BLaER1 treated with 17β-estradiol and CSF1 and Interleukin-3, amounts not matched to agents 10 nM and 100 nM (cell line): ENCODE data around the gene PARD3.

Experiments used
- H3K27ac ChIP-seq, 11 experiments: shearing (Covaris generic); formaldehyde crosslinking; 2 replicates each; pipeline ENCODE4 v1.8.1; 2022
- H3K27me3 ChIP-seq, 11 experiments: shearing (Covaris generic); formaldehyde crosslinking; 2 replicates each; pipeline ENCODE4 v1.8.1; 2022
- H3K36me3 ChIP-seq, 11 experiments: shearing (Covaris generic); formaldehyde crosslinking; 2 replicates each; pipeline ENCODE4 v1.8.1; 2022
- H3K4me1 ChIP-seq, 10 experiments: shearing (Covaris generic); formaldehyde crosslinking; 2 replicates each; pipeline ENCODE4 v1.8.1; 2022
- H3K4me2 ChIP-seq, 11 experiments: shearing (Covaris generic); formaldehyde crosslinking; 2 replicates each; pipeline ENCODE4 v1.8.1; 2022
- H3K4me3 ChIP-seq, 10 experiments: shearing (Covaris generic); formaldehyde crosslinking; 2 replicates each; pipeline ENCODE4 v1.8.1; 2022
- H3K9ac ChIP-seq, 11 experiments: shearing (Covaris generic); formaldehyde crosslinking; 2 replicates each; pipeline ENCODE4 v1.8.1; 2022
- H3K9me3 ChIP-seq, 11 experiments: shearing (Covaris generic); formaldehyde crosslinking; replicated peaks in 1 of 11; 2 replicates each; pipeline ENCODE4 v1.8.1; 2022
- H4K20me1 ChIP-seq, 11 experiments: shearing (Covaris generic); formaldehyde crosslinking; 2 replicates each; pipeline ENCODE4 v1.8.1; 2022
- Cebpa-rat ChIP-seq, 11 experiments: shearing (Covaris generic); IDR thresholded peaks; 2 replicates each; pipeline ENCODE4 v1.8.1; 2022

PARD3 gene

GRCh38 chr10:34721208-34721840, 93.8 kb downstream of the PARD3 start:
- Histone ChIP-seq H3K27ac (peak overlapping the region in 4 of 11 experiments; percentile 3 to 37 (median 22); a peak in 5 of 22 replicates), H3K9me3 (no peaks in the 10 kb centered on the region), H3K4me2 (peak overlapping the region; percentile 44 to 97 (median 77)), H3K36me3 (no peaks in the 10 kb centered on the region), H4K20me1 (peaks cover 84 to 100% (median 98%) of the 10 kb centered on the region in 11 experiments; a peak in 21 of 22 replicates), H3K27me3 (peaks cover 0 to 100% (median 5%) of the 10 kb centered on the region in 11 experiments; a peak in 11 of 22 replicates), H3K4me1 (peaks cover 26 to 99% (median 70%) of the 10 kb centered on the region in 10 experiments), H3K4me3 (peak overlapping the region in 2 of 10 experiments; percentile 35 to 40; a peak in 2 of 20 replicates), H3K9ac (peak overlapping the region in 2 of 11 experiments; percentile 5 to 54; a peak in 3 of 22 replicates)
- TF ChIP-seq Cebpa-rat (IDR thresholded peaks at IDR 0.05): no peak

- no peak overlapping the region for H3K4me3 ChIP-seq
- no peaks in the 10 kb centered on the region for H3K9me3 ChIP-seq
- H3K27ac ChIP-seq: no peak overlapping the region
- H3K4me2 ChIP-seq: peak overlapping the region in 7 of 11 experiments; percentile 9 to 97 (median 77); a peak in 9 of 22 replicates
- H3K27me3 ChIP-seq: peaks cover 0 to 100% (median 5%) of the 10 kb centered on the region in 11 experiments; a peak in 11 of 22 replicates
- peaks cover 26 to 86% (median 66%) of the 10 kb centered on the region in 10 experiments for H3K4me1 ChIP-seq
- no peak overlapping the region for H3K9ac ChIP-seq
- H4K20me1 ChIP-seq: peaks cover 93 to 100% (median 98%) of the 10 kb centered on the region in 11 experiments; a peak in 21 of 22 replicates
- no peaks in the 10 kb centered on the region for H3K36me3 ChIP-seq
- no peak for TF ChIP-seq Cebpa-rat (IDR thresholded peaks at IDR 0.05)
These were observed 95.3 kb downstream of the PARD3 start for GRCh38 chr10:34719746-34720145.

GRCh38 chr10:34719328-34719727, 95.8 kb downstream of the PARD3 start:
- Histone ChIP-seq H3K9ac (no peak overlapping the region), H3K27ac (no peak overlapping the region), H3K27me3 (peaks cover 0 to 100% (median 5%) of the 10 kb centered on the region in 11 experiments; a peak in 11 of 22 replicates), H4K20me1 (peaks cover 94 to 100% (median 98%) of the 10 kb centered on the region in 11 experiments; a peak in 21 of 22 replicates), H3K4me3 (no peak overlapping the region), H3K9me3 (no peaks in the 10 kb centered on the region), H3K36me3 (no peaks in the 10 kb centered on the region), H3K4me2 (peak overlapping the region in 7 of 11 experiments; percentile 9 to 97 (median 77); a peak in 10 of 22 replicates), H3K4me1 (peaks cover 26 to 82% (median 64%) of the 10 kb centered on the region in 10 experiments)
- no peak for TF ChIP-seq Cebpa-rat (IDR thresholded peaks at IDR 0.05)

GRCh38 chr10:34717429-34717828, 97.7 kb downstream of the PARD3 start:
- peaks cover 22 to 70% (median 48%) of the 10 kb centered on the region in 10 experiments for H3K4me1 ChIP-seq
- no peaks in the 10 kb centered on the region for H3K36me3 ChIP-seq
- TF ChIP-seq Cebpa-rat (IDR thresholded peaks at IDR 0.05): peak in 1 of 11 experiments; percentile 29; a peak in 1 of 22 replicates
- peaks cover 0 to 100% (median 5%) of the 10 kb centered on the region in 11 experiments; a peak in 11 of 22 replicates for H3K27me3 ChIP-seq
- H3K9me3 ChIP-seq: no peaks in the 10 kb centered on the region
- no peak overlapping the region for H3K9ac ChIP-seq
- H3K4me3 ChIP-seq: no peak overlapping the region
- H3K4me2 ChIP-seq: peak overlapping the region in 9 of 11 experiments; percentile 16 to 97 (median 50); a peak in 15 of 22 replicates
- H3K27ac ChIP-seq: no peak overlapping the region
- peaks cover 95 to 100% (median 99%) of the 10 kb centered on the region in 11 experiments; a peak in 21 of 22 replicates for H4K20me1 ChIP-seq

- Histone ChIP-seq H3K9ac (no peak overlapping the region), H3K9me3 (no peaks in the 10 kb centered on the region), H3K4me3 (no peak overlapping the region), H3K27me3 (peaks cover 0 to 100% (median 5%) of the 10 kb centered on the region in 11 experiments; a peak in 11 of 22 replicates), H3K27ac (no peak overlapping the region), H3K4me1 (peaks cover 22 to 66% (median 43%) of the 10 kb centered on the region in 10 experiments), H3K36me3 (no peaks in the 10 kb centered on the region), H4K20me1 (peaks cover 95 to 100% (median 99%) of the 10 kb centered on the region in 11 experiments), H3K4me2 (peak overlapping the region in 10 of 11 experiments; percentile 16 to 97 (median 49); a peak in 17 of 22 replicates)
- no peak for TF ChIP-seq Cebpa-rat (IDR thresholded peaks at IDR 0.05)
These were observed 98.1 kb downstream of the PARD3 start for GRCh38 chr10:34716958-34717357.

GRCh38 chr10:34716234-34716633, 98.9 kb downstream of the PARD3 start:
- H3K4me1 ChIP-seq: peaks cover 17 to 58% (median 36%) of the 10 kb centered on the region in 10 experiments
- H3K4me3 ChIP-seq: no peak overlapping the region
- H3K4me2 ChIP-seq: peak overlapping the region in 7 of 11 experiments; percentile 33 to 97 (median 56); a peak in 9 of 22 replicates
- no peak for TF ChIP-seq Cebpa-rat (IDR thresholded peaks at IDR 0.05)
- H3K9me3 ChIP-seq: no peaks in the 10 kb centered on the region
- H3K27ac ChIP-seq: no peak overlapping the region
- H3K27me3 ChIP-seq: peaks cover 0 to 100% (median 5%) of the 10 kb centered on the region in 11 experiments; a peak in 11 of 22 replicates
- peaks cover 94 to 100% (median 99%) of the 10 kb centered on the region in 11 experiments for H4K20me1 ChIP-seq
- no peaks in the 10 kb centered on the region for H3K36me3 ChIP-seq
- no peak overlapping the region for H3K9ac ChIP-seq

GRCh38 chr10:34715511-34716187, 99.4 kb downstream of the PARD3 start:
- no peak overlapping the region for H3K9ac ChIP-seq

GRCh38 chr10:34713875-34714274, 101.2 kb downstream of the PARD3 start:
- Histone ChIP-seq H3K27ac (no peak overlapping the region), H3K4me3 (no peak overlapping the region), H3K4me2 (no peak overlapping the region), H3K27me3 (peaks cover 0 to 100% (median 5%) of the 10 kb centered on the region in 11 experiments; a peak in 11 of 22 replicates), H4K20me1 (peaks cover 83 to 98% (median 94%) of the 10 kb centered on the region in 11 experiments), H3K4me1 (peaks cover 10 to 35% (median 18%) of the 10 kb centered on the region in 10 experiments; a peak in 19 of 20 replicates), H3K36me3 (no peaks in the 10 kb centered on the region), H3K9me3 (peaks cover 0 to 10% (median 0%) of the 10 kb centered on the region in 11 experiments; a peak in 7 of 22 replicates), H3K9ac (no peak overlapping the region)
- TF ChIP-seq Cebpa-rat (IDR thresholded peaks at IDR 0.05): no peak

More at GRCh38 chr10:34715511-34716187, 99.4 kb downstream of the PARD3 start:
- H3K27ac ChIP-seq: no peak overlapping the region
- no peak overlapping the region; a peak in 1 of 22 replicates for H3K4me2 ChIP-seq
- H4K20me1 ChIP-seq: peaks cover 94 to 100% (median 99%) of the 10 kb centered on the region in 11 experiments
- H3K36me3 ChIP-seq: no peaks in the 10 kb centered on the region
- H3K4me1 ChIP-seq: peaks cover 11 to 52% (median 30%) of the 10 kb centered on the region in 10 experiments
- H3K27me3 ChIP-seq: peaks cover 0 to 100% (median 5%) of the 10 kb centered on the region in 11 experiments; a peak in 11 of 22 replicates
- TF ChIP-seq Cebpa-rat (IDR thresholded peaks at IDR 0.05): no peak
- no peaks in the 10 kb centered on the region for H3K9me3 ChIP-seq
- no peak overlapping the region for H3K4me3 ChIP-seq
